Ovary (tissue), 3 donors: Measurements from ENCODE around the gene SUMO3.

ENCODE experiments used
- CTCF ChIP-seq, 3 donors: fragments of 450-650 bp in 2 of 3; fragments of 200-600 bp in 1 of 3; IDR thresholded peaks; one replicate each; pipeline versions ENCODE4 v1.5.1 to v1.8.0; 2016 to 2022; ENCODE audit warnings: antibody characterized with exemption in 3 of 3, mild to moderate bottlenecking in 1 of 3
- POLR2A ChIP-seq: fragments of 450-650 bp; IDR thresholded peaks from one replicate; pipeline ENCODE4 v1.6.1; 2017; ENCODE audit warnings: antibody characterized with exemption, mild to moderate bottlenecking, moderate library complexity
- donor health status: DM: no; HTN: no; CAD: no.

- no peak for TF ChIP-seq CTCF (IDR thresholded peaks at IDR 0.05)
- TF ChIP-seq POLR2A: no peak
These were observed 38.3 kb downstream of the SUMO3 start for GRCh38 chr21:44779417-44780136.
